GM21825 (cell line): ENCODE data around the gene CNPY1.

Experiments
- ATAC-seq: cut with Tn5 transposase; IDR thresholded peaks from one replicate; pipeline ENCODE4 v1.9.1; 2021; ENCODE audit warnings: mild to moderate bottlenecking, moderate library complexity; ENCODE audit not compliant: unreplicated experiment

Gene CNPY1

DNA sequence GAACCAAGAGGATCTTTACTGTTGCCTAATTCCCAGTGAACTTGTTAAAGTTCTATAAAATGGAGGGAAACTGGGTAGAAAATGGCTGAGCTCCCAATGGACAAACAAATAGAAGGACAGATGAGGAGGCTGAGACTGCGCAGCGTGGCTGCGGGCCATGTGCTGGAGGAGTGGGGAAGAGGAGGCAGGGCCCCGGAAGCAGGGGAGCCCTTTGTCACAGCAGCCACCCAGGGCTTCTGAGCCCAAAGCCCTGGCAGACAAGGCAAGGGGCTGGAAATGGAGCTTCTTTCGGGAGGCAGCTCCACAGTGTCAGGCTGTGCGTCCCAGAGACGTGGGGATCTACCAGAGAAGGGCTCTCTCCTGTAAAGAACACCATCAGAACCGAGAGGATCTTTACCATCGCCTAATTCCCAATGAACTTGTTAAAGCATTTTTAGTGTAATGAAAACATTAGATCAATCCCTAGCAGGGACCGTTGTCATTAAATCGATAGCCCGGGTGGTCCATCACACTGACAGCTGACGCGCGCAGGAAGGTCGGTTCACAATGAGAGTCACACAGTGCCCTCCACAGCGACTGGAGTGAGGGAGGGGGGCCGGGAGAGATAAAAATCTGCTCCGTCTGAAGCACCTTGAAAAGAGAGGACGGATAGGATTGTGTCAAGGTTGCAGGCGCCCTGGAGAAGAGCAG lies 14.0 kb upstream of the CNPY1 start:
- no peak for ATAC-seq

DNA sequence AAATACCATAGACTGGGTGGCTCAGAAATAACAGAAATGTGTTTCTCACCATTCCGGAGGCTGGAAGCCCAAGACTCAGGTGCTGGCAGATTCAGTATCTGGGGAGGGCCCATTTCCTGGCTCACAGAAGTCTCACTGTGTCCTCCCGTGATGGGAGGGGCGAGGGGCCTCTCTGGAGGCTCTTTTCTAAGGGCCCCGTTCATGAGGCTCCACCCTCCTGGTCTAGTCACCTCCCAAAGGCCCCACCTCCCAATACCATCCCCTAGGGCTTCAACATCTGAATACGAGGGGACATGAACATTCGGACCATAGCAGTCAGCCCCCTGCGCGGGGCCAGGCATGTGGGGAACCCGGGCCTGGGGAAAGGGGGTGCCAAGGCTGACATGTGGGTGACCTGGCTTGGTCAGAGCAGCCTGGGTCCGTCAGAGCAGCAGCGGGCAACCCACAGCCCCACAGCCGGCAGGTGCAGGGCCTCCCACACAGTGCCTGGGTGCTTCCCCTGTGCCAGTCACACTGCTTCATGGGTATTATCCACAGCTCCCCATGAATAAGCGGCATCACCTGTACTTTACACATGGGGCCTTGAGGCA lies 13.3 kb upstream of the CNPY1 start:
- no peak for ATAC-seq

DNA sequence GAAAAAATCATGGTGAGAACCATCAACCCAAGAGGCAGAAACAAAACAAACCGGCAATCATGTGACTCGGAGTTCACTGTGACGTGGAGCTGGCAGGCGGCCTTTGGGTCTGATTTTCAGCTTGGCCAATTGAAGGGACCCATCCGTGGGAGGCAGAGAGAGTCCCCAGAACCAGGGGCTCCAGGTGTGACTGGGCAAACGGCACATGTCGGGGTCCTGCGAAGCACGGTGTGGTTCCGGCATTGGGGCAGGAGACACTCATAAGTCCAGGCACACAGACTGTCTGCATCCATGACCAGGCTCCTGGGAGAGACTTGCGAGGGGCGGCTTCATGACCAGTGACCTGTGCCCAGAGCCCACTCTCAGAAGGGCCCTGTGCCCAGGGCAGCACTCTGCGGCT lies 12.6 kb upstream of the CNPY1 start:
- ATAC-seq, result no peak

DNA sequence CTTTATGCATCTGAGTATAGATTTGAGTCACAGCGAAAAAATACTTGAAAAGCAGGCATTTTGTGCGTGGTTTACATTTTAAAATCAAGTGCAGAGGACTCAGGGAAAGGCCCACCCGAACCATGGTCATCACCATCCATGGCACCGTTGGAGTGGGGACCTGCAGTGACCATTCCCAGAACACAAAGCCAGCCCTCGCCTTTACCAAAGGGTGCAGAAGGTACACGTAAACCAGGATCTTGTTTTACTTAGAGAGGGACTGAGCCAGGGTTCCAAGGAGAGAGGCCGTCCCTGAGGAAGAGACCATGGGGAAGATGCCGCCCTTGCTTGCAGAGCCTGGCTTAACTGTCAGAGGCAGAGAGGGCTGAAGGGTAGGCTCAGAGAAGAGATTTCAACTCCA lies 12.0 kb upstream of the CNPY1 start:
- no peak for ATAC-seq

DNA sequence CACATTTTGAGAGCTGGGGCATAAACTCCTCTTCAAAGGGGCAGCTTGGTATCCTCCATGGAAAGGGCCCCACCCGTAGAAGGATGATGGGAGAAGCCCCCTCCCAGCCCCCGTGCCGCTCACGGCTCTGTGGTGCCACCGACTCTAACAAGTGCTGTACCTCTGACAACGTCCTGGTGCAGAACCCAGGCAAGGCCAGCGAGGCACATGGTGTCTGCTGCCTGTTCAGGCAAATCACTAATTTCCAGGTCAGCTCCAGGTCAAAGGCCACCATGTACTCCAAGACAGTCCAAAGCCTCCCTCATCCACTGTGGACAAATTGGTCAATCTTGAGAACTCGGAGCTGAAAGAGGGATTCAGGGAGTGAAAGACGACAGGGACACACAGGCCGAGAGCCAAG lies 11.4 kb upstream of the CNPY1 start:
- ATAC-seq, result no peak

DNA sequence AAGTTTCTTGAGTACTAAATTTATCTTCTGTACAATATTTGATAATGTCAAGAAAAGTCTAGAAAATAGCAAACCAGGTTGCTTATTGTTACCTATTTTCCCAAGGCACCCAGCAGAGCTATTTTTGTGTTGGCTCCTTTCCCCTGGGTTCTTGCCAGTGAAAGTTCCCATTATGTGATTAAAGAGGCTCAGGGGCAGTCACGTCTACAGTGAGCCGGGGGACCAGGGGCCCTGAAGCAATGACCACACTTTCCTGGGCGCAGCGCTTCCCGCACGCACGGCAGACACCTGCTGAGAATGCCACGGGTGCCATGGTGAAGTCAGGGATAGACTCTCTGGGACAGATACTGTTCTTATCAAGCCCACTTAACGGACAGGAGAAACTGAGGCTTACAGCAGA lies 10.4 kb upstream of the CNPY1 start:
- no peak for ATAC-seq

DNA sequence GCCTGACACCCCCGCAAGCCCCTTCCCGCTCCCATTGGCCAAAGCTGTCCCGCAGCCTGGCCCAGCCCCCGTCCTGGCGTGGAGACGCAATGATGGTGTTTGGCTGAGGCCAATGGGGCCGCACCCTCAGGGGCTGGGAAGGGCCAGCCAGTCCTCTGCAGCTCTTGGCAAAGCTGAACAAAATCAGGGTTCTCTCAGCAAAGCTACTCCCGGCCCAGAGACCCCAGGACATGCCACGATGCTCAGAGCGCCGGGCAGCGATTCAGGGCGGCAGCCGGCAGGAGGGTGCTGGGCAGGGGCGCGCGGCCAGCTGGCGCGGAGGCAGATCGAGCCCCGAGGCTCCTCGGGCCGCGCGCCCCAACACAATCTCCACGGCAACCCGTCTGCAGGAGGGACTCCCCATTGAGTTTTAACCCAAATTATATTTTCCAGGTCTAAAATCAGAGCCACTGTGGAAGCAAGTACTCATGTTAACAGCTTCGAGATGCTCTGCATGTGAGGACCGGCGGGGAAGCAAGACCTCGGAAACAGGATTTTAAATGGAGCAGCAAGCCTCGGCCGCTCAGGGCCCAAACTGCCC lies 8.8 kb upstream of the CNPY1 start:
- no peak for ATAC-seq

DNA sequence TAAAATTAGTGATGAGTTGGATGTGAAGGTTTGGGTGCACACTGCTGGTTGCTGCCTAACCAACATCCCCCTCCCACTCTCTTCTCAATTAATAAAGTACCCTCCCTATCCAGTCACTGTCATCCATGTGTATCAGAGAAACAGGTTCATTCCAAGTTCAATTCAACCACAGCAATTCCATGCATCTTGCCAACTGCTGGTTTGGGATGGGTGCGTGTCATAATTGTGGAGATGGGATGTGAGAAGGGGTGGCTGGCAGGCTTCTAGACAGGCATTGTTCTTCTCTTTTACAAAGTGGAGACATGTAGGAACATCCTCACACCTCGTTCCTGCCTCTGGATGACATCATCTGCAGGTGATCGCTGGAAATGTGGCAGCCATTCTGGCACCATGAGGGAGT lies 7.5 kb upstream of the CNPY1 start:
- ATAC-seq, result no peak

DNA sequence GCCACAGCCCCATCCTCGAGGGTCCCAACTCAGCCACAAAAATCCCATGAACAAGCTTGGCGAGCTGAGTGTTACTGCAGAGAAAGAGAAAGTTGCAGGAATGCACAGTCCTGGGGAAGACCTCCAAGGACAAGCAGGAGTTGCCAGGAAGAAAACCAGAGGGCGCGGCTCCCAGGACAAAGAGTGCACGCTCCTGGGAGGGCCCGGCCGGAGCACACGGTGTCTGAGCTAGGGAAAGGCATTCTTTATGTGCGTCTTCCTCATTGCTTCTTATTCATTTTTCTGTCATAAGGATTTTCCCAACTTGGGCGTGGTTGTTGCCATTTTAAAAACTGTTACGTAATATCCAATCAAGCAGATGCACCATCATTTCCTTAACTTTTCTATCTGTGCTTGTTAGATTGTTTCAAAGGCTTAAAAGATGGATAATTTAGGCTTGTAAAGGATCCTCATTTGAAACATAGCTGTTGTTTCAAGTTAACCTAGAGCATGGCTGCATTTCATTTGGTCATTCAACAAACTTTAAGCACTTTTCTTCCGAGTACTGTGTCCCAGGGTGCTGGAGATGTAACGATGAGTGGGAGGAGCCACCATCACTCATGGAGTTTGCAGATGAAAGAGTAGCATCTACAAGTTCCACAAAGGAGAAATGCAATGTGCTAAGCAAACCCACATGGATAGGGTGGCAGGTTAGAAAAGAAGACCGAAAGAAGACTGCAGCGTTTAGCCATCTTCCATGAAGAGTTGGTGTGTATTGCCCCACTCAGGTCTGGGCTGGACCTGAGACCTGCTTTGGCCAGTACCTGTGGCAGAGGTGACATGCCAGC lies 5.6 kb upstream of the CNPY1 start:
- ATAC-seq, result no peak

DNA sequence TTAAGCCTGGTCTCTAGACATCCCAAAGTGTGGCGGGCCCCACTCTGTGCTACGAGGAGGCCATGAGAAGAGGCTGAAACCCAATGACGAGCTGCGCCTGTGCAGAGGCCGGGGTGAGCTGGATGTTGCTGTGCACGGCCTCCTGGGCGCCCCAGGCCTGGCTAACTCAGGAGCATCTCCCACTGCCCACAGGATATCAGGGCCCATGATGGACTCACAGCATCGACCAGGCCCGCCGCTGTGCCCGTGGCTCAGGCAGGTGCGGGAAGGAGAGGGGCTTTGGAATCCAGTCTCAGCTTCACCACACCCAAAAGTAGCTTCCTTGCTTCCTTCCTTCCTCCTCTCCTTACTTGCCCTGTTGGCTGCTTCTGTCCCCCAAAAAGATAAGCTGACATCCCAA lies 4.6 kb upstream of the CNPY1 start:
- ATAC-seq, result no peak

DNA sequence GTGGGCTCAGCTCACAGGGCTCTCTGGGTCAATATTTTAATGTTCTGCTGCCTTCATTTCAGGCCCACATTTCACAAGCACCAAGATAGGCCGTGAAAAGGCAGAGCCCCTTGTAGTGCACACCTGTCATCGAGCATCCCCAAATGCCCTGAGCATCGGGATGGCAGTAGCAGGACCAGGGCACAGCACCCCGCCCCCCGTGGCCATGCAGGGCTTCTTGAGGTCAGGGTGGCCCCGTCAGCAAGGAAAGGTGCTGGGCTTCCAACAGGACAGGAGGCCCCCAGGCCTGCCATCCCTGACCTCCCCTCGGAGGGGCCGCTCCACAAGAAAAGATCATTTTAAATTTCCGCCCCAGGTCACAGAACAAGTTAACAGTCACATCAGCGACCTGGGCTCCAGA lies 2.9 kb upstream of the CNPY1 start:
- ATAC-seq, result no peak

DNA sequence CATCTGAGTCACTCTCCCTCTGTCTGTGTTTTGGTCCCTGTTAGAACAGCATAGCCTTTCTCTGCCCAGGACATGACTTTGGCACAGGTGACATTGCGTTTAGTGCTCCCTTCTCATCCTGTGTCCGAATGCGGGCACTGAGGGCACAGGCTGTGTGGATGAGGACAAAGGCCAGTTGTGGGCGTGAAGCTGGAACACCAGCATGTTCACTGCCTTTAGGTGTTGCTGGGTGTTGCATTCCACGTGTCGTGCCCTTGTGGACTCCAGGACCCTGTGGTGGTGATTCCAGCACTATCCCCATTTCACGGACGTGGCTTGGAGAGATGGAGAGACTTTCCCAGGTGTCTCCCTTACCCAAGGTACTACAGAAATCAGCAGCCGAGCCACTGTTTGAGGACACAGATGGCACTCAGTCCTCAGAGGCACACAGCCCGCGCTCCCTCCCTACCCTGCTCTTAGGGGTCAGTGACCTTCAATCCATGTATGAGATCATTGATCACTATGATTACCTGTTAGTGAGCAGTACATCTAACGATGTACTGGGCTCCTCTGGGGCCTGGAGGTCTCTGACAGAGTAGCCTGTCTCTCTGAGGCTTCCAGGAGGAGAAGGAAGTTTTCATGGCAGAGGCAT lies 917 bp upstream of the CNPY1 start:
- ATAC-seq, result no peak

DNA sequence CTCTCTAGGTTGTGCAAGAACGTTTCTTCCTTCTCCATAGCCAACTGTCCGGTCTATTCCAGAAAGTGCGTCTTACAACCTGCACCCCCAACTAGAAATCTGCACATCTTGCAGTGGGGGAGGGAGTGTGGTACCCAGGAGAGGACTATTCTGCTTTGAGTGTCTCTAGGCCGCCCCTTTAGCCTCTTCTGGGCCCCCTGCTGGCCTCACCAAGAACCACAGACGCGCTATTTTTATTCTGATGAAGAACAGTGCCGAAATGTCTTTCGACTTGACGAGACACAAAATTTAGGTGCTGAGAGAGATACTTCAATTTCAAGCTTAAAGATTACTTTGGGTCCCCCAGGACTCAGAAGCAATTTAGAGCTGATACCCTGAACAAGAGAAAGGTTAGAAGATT lies 1.0 kb downstream of the CNPY1 start:
- no peak for ATAC-seq

DNA sequence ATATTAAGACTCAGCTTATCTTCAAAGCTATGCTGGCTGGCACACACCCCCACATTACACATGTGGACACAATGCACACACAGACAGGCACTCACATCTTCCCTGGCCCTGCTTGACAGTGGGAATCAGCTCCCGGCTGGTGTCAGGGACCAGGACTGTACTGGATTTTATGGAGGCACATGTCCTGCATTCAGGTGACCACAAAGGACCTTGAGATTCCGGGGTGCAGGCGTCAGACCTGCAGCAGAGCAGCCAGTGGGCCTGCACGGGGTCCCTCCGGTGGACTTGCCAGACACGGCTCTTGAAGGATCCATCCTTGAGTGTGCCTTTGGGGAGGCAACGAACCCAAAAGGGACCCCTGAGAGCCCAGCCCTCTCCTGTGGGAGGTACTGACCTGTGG lies 1.9 kb downstream of the CNPY1 start:
- no peak for ATAC-seq

DNA sequence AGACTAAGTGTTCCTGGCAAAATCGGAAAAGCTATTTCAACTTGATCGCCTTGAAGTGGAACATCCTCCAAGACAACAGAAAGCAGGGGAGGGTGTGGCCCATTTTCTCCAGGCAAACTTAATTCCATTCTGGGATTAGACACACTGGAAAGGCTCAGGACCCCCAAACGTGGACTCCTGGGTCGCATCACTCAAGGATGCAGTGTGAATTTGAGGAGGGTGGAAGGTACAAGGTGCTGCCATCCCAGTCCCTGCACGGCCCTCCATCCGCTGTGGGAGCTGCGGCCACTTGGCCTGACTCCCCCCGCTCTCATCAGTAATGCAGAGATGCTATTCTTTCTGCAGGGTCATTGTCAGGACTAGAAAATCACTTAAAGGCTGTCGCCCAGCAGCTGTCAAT lies 2.4 kb downstream of the CNPY1 start:
- ATAC-seq, result no peak

DNA sequence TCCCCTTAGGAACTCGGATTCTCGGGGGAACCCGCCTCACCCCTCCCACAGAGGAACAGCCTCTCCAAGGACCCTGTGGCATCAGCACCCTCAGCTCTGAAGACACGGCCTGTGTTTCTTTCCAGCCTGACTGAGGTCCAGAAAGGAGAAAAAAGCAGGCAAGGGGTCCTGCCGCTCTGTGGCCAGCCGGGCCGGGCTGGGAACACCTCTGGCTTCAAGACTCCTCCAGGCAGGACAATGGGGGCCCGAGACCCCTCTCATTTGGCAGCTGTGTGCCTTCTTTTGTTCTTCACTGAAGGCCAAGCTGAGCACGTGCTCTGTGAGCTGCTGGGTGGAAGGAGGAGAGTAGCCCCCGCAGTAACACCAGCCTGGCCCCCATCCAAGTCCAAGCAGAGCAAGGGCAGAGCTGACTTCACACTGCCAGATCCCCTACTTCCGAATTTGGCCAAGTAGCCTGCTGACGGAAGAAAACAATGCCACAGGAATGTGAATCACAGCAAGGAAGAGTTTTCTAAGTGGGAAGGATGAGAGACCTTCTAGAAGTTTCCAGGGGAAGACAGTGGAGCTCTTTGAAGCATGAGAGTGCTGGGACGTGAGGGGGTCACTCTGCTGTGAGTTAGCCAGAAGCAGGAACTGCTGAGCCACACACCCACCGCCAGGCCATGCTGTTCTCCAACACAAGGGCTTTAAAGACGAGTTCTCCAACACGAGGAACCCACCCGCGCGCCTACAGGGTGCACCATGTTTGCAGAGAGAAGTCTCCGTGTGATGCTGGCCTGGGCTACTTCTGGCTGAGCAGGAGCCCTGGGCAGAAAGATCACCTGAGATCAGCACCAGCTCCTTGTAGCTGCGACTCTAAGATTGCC lies 3.1 kb downstream of the CNPY1 start:
- no peak for ATAC-seq

DNA sequence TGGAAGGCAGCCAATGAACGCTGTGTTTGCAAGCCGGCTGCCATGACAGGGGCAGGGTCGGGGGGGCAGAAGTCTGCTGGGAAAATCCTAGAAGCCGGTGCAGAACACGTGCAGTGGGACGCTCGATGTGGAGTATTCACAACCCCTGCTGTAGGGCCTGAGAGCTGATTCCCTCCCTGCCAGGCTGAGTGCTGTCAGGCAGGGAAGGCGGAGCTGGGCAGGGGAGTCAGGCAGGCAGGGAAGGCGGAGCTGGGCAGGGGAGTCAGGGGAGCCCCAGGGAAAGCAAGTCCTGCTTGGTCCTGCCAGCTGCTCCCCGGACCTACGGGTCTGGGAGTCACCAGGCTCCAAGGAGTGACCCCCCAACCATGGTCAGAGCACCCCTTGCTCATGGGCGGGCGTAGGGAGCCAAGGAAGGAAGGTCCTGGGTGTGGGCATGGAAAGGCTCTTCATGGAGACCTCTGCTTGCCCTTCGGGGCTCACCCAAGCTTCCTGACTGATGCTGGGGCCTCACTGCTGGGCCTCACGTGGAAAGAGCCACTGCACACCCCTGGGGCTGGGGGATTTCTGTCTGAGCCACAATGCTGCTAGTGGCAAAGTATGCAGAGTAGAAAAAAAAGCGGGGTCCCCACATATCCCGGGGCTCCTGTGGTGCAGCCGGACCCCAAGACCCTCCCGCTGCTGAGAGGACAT lies 4.2 kb downstream of the CNPY1 start:
- no peak for ATAC-seq

DNA sequence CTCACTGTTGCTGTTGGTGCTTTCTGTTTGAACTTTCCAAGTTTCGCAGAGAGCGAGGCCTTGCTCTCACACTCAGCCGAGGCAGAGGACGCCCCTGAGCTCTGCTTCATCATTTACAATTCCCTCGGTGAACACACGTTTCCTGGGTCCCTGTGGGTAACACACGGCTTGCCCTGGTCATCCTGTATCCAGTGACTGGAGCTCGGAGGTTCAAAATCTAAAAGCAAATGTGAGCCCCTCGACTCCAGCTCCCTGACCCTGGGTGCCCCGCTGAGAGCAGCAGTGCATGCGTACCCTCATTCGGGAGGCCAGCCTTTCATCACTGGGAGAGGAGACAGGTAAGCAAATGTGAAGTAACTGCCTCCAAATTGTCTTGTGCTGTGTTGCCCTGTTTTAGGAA lies 5.8 kb downstream of the CNPY1 start:
- no peak for ATAC-seq

DNA sequence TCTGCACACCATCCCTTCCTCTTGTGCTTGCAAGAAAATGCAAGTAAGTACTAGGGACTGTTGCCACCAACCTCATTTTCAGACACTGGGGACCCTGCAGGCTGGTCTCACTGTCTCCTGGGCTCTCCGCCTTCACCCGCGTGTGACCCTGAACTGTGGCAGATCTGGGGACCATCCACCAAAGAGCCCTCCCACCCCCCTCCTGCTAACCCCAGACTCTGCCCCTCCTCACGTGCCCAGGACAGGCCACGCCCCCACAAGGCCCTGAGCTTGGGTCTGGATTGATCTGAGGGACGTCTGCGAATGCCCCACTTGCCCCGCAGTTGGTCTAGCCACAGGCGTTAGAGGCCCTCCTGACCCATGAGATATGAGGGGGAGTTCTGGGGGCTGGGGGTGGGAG lies 8.1 kb downstream of the CNPY1 start:
- ATAC-seq, result no peak

DNA sequence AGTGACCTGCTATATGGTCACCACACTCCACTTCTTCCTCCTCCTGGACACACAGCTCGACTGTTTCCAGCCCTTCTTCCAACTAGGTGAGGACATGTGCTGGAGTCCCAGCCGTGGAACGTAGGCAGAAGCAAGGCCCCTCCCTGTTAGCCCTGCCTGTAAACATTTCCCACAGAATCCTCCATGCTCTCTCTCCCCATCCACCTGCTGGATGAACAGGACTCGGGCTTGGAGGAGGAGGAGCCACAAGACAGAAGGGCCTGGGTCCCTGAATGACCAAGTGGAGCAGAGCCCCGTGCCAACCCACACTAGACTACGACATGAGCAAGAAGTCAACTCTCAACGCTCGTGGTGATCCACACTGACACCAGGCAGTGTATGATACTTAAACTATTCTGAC lies 9.9 kb downstream of the CNPY1 start:
- ATAC-seq, result no peak
